ENCODE data around the gene ABCC10.
A peak's percentile ranks its signal among the peaks of the same experiment; 100 is the strongest.
"Not testable (repeated sequence)": the region's sequence is repeated elsewhere in the genome, so short reads cannot be mapped to it uniquely, and the experiment has no call there.

Gene ABCC10

DNA sequence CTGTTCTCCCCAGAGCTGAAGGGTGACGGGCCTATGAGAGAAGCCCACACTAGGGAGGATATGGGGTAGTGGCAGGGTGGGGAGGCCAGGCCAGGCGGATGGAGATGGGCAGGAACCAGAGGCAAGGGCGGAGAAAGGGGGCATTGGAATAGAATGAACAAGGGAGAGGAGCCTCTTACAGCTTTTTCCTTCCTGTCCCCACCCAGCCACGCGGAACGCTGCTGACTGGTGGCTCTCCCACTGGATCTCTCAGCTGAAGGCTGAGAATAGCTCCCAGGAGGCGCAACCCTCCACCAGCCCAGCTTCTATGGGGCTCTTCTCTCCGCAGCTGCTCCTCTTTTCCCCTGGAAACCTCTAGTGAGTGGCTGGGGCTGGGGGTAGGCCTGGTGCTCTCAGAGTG, 17.2 kb downstream of the ABCC10 start:
- DNase-seq, result no peak

DNA sequence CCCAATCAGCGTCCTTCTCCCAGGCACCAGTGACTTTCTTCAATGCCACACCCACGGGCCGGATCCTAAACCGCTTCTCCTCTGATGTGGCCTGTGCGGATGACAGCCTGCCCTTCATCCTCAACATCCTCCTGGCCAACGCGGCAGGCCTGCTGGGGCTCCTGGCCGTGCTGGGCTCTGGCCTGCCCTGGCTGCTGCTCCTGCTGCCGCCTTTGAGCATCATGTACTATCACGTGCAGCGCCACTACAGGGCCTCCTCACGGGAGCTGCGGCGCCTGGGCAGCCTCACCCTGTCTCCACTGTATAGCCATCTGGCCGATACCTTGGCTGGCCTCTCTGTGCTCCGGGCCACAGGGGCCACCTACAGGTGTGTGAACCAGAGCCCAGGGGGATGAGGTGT, 18.2 kb downstream of the ABCC10 start:
- no peak for DNase-seq

DNA sequence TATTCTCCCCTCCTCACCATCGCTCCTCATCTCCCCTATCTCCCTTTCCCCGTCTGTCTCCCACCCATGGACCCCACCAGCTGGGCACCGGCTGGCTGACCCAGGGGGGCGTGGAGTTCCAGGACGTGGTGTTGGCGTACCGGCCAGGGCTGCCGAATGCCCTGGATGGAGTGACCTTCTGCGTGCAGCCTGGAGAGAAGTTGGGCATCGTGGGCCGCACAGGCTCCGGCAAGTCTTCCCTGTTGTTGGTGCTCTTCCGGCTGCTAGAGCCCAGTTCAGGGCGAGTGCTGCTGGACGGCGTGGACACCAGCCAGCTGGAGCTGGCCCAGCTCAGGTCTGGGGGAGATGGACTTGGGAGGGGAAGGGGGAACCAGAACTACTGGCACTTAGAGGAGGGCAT, 20.3 kb downstream of the ABCC10 start:
- no peak for DNase-seq

GRCh38 chr6:43448916-43449315, 21.6 kb downstream of the ABCC10 start:
- DNase-seq, result no peak

- DNase-seq, result no peak
These were observed 23.4 kb downstream of the ABCC10 start for GRCh38 chr6:43450699-43451131.

DNA sequence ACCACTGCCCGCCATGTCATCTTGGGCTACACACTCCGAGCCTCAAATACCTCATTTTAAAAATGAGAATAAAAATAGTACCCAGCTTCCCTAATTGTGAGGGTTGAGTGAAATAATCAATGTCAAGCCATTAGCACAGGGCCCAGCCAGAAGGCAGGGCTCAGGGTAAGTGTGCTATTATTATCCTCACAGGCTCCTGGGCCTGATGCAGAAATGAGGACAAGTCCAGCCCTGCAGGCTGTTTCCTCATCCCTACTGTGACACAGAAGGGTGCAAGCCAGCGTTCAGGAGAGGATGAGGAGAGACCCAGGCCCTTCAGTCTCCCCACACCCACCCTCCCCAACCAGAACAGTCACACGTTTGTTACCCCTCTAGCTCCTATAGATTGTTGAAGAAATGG, 24.0 kb downstream of the ABCC10 start:
- no peak for DNase-seq

- no peak for DNase-seq
These were observed 24.6 kb downstream of the ABCC10 start for GRCh38 chr6:43451939-43452338.

DNA sequence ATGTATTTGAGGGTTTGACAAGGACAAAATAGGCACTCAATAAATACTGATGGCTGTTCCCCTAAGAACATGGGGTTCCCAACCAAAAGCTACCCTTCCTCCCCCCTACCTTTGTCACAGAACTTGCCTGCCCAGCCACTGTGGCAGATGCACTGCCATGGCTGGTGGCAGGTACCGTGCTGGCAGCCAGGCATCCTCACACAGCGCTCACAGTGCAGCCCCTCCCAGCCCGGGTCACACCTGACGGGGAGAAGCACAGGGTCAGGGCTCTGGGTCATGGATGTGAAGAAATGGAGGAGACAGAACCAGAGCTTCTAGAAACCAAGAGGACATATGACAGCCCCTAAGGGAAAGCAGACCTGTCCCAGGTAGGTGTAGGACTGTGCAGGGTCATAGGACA, 25.6 kb downstream of the ABCC10 start:
- DNase-seq, result no peak

DNA sequence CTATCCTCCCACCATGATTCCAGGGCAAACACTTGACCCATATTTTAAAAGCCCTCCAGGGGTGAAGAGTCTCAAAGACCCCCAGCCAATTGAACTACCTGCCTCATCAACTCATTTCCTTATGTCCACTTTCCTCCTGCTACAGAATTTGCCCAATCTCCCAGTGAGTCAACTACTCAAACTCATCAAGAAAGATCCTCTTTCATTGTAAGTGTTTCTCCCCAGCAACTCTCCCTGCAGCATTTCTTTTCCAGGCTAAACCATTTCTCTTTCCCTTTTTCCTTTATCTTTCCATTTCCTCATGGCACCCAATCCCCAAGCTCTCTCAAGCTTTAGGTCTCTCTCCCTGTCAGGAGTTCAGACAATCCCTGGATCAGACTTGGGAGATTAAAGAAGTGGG, 26.5 kb downstream of the ABCC10 start:
- no peak for DNase-seq

GRCh38 chr6:43454290-43454695, 27.0 kb downstream of the ABCC10 start:
- no peak for DNase-seq

DNA sequence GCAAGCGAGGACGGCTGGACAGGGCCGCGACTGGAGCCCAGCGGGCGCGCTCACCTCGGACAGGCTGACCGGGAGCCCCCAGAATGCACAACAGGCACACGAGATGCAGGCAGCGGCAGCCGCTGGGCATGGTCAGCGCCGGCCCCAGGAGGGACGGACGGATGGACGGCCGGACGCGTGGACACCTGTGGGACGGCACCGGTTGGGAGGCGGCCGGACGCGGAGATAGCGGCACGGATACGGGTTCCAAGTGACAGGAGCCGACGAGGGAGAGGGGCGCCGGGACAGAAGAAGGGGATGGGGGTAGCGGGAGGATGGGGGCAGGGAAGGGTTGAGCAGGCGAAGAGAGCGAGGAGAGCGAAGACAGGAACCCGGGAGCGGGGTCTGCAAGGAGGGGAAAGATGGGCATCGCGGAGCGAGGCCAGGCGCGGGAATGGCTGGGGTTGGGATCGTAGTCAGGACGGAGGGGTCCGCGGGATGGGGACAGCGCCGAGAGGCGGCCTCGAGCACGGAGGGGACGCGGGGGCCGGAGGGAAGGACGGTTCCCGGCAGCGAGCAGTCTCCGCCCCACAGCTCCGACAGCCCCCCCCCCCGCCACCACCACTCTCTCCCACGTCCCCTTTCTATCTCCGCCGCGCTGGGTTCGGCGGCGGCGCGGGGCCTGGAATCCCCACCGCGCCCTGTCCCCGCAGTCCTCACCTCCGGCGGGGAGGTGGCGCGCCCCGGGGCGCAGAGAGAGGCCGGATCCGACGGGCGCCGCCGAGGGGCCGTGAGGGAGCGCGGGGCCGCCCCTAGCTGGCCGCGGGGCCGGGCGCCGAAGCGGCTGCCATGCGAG, 27.6 kb downstream of the ABCC10 start:
- DNase-seq, result peak; percentile 68

- peak; percentile 11 for DNase-seq
These were observed 28.4 kb downstream of the ABCC10 start, which contains the start of gene DLK2 for GRCh38 chr6:43455531-43456428. Gene DLK2, minus strand, starts transcription at chr6:43455548. Its CDS starts 723 bp downstream, at chr6:43454825.

DNA sequence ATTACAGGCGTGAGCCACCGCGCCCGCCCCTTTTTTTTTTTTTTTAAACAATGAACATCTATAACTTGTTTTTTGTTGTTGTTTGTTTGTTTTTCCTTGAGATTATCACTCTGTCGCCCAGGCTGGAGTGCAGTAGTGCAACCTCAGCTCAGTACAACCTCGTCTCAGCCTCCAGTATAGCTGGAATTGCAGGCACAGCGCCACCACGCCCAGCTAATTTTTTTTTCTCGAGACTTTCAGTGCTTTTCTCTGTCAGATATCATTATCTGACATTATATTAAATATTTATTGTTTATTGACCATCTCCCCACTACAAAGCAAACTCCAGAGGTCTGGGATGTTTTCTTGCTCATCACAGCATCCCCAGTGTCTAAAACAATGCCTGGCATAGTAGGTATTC, 30.3 kb downstream of the ABCC10 start:
- DNase-seq, result no peak

DNA sequence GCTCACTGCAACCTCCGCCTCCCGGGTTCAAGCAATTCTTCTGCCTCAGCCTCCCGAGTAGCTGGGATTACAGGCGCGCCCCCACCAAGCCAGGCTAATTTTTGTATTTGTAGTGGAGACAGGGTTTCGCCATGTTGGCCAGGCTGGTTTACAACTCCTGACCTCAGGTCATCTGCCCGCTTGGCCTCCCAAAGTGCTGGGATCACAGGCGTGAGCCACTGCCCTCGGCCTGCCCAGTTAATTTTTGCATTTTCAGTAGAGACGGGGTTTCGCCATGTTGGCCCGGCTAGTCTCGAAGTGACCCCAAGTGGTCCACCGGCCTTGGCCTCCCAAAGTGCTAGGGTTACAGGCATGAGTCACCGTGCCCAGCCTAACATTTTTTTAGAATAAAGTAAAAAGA, 30.8 kb downstream of the ABCC10 start:
- not testable (repeated sequence) for DNase-seq

DNA sequence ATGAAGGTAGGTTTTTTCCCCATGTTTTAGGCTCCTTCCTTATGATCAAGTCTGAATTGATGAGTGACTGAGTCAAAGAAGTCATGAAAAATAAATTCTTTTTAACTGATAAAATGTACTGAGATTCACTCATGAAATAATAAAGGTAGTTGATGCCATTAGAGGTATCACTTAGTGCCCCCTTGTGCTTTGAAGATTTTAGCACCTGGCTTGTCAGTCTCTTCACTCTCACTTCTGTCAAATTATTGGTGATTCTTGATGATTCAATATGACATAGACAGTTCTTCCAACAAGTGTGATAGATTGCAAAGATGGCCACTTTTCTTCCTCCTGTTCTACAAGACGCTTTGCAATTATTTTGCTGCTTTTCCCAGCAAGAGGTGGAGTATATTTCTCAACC, 32.2 kb downstream of the ABCC10 start:
- DNase-seq, result no peak

- DNase-seq, result no peak
These were observed 32.7 kb downstream of the ABCC10 start for GRCh38 chr6:43460032-43460431.

DNA sequence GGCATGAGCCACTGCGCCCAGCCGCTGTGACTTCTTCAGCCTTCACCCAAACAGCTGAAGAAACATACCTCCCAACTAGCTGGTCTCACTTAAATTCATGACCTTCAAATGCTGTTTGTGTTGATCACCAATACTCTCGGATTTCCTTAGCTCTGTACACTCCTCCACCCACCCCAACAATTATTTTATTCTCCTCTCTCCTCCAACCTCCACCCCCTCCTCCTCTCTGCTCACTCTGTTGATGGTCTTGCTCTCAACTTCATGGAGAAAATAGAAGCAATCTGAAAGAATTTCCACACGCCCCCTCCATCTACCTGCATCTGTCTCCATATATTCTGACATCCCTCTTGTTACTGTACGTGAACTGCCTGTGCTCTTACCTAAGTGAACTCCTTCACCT, 34.6 kb downstream of the ABCC10 start:
- DNase-seq, result no peak

- DNase-seq, result no peak
These were observed 37.0 kb downstream of the ABCC10 start for GRCh38 chr6:43464337-43464736.

DNA sequence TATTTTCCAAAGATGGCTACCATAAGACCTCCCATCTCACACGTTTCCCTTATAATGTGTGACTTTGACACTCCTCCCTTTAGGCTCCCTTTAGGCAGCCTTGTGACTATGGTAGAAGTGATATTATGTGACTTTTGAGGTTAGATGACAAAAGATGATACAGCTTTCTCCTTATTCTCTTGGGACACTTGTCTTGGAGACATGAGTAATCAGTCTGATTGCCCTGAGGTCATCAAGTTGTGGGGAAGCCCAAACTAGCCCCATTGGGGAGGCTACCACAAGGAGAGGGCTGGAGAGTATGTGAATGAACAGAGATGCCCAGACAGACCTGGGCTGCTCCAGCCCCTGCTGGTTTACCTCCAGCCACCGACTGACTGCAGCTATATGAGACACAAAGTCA, 38.6 kb downstream of the ABCC10 start:
- no peak for DNase-seq

DNA sequence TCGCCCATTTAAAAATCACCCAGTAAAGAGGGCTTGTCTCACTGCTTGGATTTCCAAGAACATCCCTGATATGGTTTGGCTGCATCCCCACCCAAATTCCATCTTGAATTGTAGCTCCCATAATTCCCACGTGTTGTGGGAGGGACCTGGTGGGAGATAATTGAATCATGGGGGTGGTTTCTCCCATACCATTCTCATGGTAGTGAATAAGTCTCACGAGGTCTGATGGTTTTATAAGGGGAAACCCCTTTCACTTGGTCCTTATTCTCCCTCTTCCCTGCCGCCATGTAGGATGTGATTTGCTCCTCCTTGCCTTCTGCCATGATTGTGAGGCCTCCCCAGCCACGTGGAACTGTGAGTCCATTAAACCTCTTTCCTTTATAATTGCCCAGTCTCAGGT, 39.9 kb downstream of the ABCC10 start:
- not testable (repeated sequence) for DNase-seq

DNA sequence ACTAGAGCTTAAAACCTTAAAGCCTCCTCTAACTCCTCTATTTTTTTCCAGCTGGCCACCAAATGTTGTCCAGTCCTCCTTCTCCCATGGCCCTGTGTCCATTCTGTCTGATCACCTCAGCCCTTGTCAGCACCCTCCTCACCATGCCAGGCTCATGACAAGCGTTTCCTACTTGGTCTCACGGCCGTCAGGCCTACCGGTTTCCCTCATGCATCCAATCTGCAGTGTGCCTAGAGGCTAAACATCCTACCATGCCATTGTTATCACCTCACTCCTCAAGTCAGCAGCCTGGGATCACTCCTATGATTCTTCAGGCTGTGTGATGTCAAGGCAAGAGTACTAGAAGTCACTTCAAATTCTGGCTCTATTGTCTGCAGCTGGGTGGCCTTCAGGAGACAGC, 40.4 kb downstream of the ABCC10 start:
- no peak for DNase-seq

DNA sequence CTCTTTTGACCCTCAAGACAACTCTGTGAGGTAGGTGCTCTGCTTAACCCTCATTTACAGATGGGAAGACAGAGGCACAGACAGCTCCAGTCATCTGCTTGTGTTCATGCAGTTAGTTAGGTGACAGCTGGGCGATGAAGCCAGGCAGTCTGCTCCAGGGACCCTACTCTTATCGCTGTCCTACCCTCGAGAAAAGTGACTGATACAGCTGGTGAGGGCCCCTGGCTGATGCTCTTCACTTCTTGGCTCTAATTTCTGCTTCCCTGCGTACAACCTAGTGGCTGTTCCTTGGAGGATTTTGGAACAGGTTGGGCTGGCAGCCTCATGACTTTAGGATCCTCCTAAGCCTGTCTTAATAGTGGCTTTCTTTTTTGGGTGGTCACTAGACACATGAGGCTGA, 40.9 kb downstream of the ABCC10 start:
- DNase-seq, result no peak

DNA sequence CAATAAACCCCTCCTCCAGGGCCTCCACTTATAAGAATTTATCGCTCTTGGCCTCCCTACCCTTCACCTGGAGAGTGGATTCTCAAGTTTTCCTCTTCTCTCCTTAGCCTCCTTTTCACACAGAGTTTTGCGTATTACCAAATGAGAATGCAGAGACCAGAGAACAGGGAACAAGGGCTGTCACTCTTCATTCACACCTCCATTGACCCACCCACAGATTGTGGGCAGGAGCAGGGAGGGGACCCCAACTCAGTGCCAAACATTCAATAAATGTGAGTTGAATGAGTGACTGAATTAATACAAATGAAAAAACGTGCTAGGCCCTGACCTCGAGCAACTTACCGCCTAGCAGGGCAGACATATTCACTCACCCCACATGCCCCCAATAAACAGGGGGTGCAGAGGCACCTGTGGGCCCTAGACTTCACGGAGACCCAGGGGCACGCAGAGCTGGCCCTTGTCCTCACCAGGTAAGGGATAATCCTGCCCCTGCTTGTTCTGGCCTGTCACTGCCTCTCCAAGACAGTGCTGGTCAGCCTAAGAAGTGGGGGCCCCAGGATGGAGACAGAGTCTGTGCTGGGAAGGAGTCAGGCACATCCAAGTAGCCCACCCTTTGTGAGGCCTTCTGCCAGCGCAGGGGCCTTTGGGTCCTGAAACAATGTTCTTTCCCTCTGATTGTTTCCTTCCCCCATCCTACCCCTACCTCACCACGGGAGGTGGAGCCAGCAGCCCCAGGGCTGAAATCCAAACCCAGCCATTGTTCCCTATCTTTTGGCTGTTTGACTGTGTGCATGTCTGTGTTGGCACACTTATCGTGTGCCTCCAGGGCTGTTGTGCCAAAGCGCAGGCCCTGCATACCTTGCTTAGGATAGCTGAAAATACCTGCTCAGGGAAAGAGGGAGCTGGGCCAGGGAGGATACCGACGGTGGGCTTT, 41.7 kb downstream of the ABCC10 start:
- no peak for DNase-seq

All from fibroblast of upper back skin (primary cell).